PC-9 (cell line): Measurements from ENCODE around the gene PROSER2. TPM values are rescaled to one million over a fixed set of nuclear protein-coding genes. Genes with fewer than 3 reads are reported as not detected.

Experiments used
- BruUV-seq: library from RNA; stranded (reverse); fragments of 400-500 nt; replicated peaks from 2 replicates; lab custom pipeline; 2021; lab: Mats Ljungman, UMichigan
- CTCF ChIA-PET: fragments of 300-600 bp; sonication (Branson Sonifier 250); formaldehyde crosslinking; loops from one replicate; lab custom pipeline; 2022; ENCODE audit warnings: antibody characterized with exemption; lab: Charles Lee
- POLR2A ChIA-PET: fragments of 300-600 bp; sonication (Branson Sonifier 250); formaldehyde crosslinking; loops from one replicate; lab custom pipeline; 2022; ENCODE audit warnings: antibody characterized with exemption; ENCODE audit not compliant: unreplicated experiment; lab: Charles Lee
- DNase-seq, 2 experiments: peaks; one replicate each; pipeline versions ENCODE4 v3.0.0 to v3.0.0-alpha.2; 2015 to 2022; ENCODE audit warnings: mixed read lengths in 1 of 2
- H2AFZ ChIP-seq: fragments of 200-600 bp; sonication (generic); 2 replicates; pipeline ENCODE4 v1.8.1; 2017; ENCODE audit warnings: antibody characterized with exemption
- H3F3A ChIP-seq: fragments of 200-600 bp; sonication (generic); 2 replicates; pipeline ENCODE4 v1.8.1; 2017; ENCODE audit warnings: antibody characterized with exemption, mild to moderate bottlenecking, low read depth; ENCODE audit not compliant: insufficient read depth
- H3K27ac ChIP-seq: fragments of 200-600 bp; sonication (generic); 2 replicates; pipeline ENCODE4 v1.6.1; 2016; ENCODE audit warnings: mixed run types
- H3K27me3 ChIP-seq: fragments of 200-600 bp; sonication (generic); 2 replicates; pipeline ENCODE4 v1.6.1; 2016; ENCODE audit warnings: low read depth, mixed run types; ENCODE audit not compliant: insufficient read depth
- H3K36me3 ChIP-seq: fragments of 200-600 bp; sonication (generic); 2 replicates; pipeline ENCODE4 v1.6.1; 2016; ENCODE audit warnings: low read depth, mixed run types
- H3K4me1 ChIP-seq: fragments of 200-600 bp; sonication (generic); replicated peaks from 2 replicates; pipeline ENCODE4 v1.6.1; 2016; ENCODE audit warnings: mixed run types; ENCODE audit not compliant: insufficient read depth
- H3K4me2 ChIP-seq: fragments of 200-600 bp; sonication (generic); 2 replicates; pipeline ENCODE4 v1.6.1; 2017; ENCODE audit warnings: mixed run types
- H3K4me3 ChIP-seq: fragments of 200-600 bp; sonication (generic); 2 replicates; pipeline ENCODE4 v1.6.1; 2016; ENCODE audit warnings: mixed run types
- H3K79me2 ChIP-seq: fragments of 200-600 bp; sonication (generic); 2 replicates; pipeline ENCODE4 v1.6.1; 2017; ENCODE audit warnings: low read depth, mixed run types
- H3K9me2 ChIP-seq: fragments of 200-600 bp; sonication (generic); 2 replicates; pipeline ENCODE4 v1.8.1; 2017; ENCODE audit warnings: mild to moderate bottlenecking; ENCODE audit not compliant: insufficient read depth
- H3K9me3 ChIP-seq: fragments of 200-600 bp; sonication (generic); 2 replicates; pipeline ENCODE4 v1.8.1; 2016; ENCODE audit warnings: low read depth; ENCODE audit not compliant: insufficient read depth
- H4K20me1 ChIP-seq: fragments of 200-600 bp; sonication (generic); 2 replicates; pipeline ENCODE4 v1.8.1; 2017; ENCODE audit not compliant: insufficient read depth
- CTCF ChIP-seq: fragments of 200-600 bp; sonication (generic); conservative IDR thresholded peaks from 2 replicates; pipeline ENCODE4 v1.6.1; 2017; ENCODE audit warnings: mixed run types, antibody characterized with exemption, mild to moderate bottlenecking, moderate library complexity
- EZH2 ChIP-seq: fragments of 200-600 bp; sonication (generic); IDR thresholded peaks from 2 replicates; pipeline ENCODE4 v1.8.0; 2017; ENCODE audit warnings: antibody characterized with exemption, low read depth
- intact Hi-C: fragments of 100-400 bp; cut with micrococcal nuclease; formaldehyde crosslinking; loops from one replicate; pipeline ENCODE4 v1.10.0; 2022; ENCODE audit not compliant: unreplicated experiment
- total RNA-seq: library from RNA; stranded (reverse); gene quantifications from 2 replicates; pipeline ENCODE4 v1.2.3, GENCODE V29; 2021

The PROSER2 gene
- total RNA-seq, 1 experiment from 2014 or later: 66.6 TPM

- Histone ChIP-seq H2AFZ (no peak overlapping the region), H3K9me2 (no peaks in the 10 kb centered on the region), H3K4me2 (no peak overlapping the region), H3K79me2 (no peaks in the 10 kb centered on the region), H3K4me1 (peaks cover 11% of the 10 kb centered on the region; the same call in 1 of the 2 replicates), H3K36me3 (no peaks in the 10 kb centered on the region), H3F3A (peaks cover 8% of the 10 kb centered on the region; the same call in 1 of the 2 replicates), H3K27ac (no peak overlapping the region), H4K20me1 (no peaks in the 10 kb centered on the region), H3K27me3 (no peaks in the 10 kb centered on the region), H3K9me3 (no peaks in the 10 kb centered on the region), H3K4me3 (no peak overlapping the region)
- ChIA-PET POLR2A (no interaction called here), CTCF (no interaction called here)
- no TSS peak for BruUV-seq
- TF ChIP-seq CTCF (no peak), EZH2 (no peak)
- intact Hi-C loops: no loop called here
- DNase-seq: no peak
Observed at GRCh38 chr10:11919271-11919670, 96.1 kb downstream of the PROSER2 start.

Other genes starting within 250 kb of the PROSER2 start
- gene USP6NL, start 211.7 kb upstream of the PROSER2 start, total RNA-seq: 16.8 and 22.1 TPM in 2 replicates
- not detected in 2 replicates for gene ECHDC3, start 81.0 kb upstream of the PROSER2 start, total RNA-seq
- 18.4 and 25.9 TPM in 2 replicates for gene UPF2, start 219.5 kb downstream of the PROSER2 start, total RNA-seq
- 41.1 and 43.8 TPM in 2 replicates for gene DHTKD1, start 245.6 kb downstream of the PROSER2 start, total RNA-seq